ENCODE results near the gene C22orf31.
"Not testable (repeated sequence)": the region's sequence is repeated elsewhere in the genome, so short reads cannot be mapped to it uniquely, and the experiment has no call there.

Gene C22orf31

DNA sequence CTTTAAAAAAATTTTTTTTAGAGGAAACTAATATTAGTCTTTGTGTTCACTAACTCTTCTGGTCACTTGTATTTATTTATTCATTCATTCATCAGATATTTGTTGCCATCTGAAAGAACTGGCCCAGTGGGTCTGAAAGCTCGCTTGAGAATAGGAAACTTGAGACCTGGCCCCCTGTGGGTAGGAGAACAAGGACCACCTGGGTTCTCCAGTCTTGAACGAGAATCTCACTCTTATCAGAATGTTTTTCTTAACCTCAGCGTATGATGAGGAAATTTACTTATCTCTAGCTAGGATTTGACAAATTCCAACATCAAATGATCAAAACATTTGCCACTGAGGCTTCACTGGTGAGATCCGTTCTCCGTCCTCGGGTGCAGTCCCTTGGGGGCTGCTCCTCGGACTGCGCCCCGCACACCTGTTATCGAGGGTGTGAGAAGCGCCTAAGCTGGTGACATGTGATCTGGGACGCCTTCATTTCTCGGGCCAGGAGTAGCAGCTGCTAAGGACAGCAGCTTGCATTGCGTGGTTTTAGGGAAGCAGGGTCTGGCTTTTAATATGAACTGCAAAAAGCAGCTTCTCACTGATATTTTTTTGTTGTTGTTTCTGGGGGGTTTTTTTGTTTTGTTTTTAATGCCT is 6.3 kb downstream of the C22orf31 start:
- DNase-seq (ENCODE audit: low spot score) = peak; percentile 58

DNA sequence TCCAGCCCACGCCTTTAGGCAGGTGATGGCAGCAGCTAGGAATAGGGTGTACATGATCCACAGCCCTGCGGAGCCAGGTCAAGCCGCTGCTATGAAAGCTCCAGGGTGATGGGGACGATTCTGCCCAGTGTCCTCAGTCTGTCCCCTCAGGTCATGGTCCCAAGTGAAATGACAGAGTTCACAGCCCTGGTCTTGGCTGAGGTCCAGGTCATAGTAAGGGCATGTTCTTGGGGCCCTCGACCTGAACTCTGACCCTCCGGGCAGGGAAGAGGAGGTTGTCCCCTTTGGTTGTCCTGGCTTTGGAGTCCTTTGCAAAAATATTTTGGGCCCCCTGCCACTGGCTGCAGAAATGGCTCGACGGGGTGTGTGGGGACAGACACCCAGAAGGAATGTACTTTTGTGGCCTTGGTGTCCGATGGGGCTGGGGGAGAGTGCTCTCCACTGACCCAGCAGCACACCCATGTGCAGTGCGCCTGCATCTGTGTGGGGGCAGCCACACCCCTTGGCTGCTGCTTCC is 7.3 kb downstream of the C22orf31 start:
- no peak for DNase-seq (ENCODE audit: low spot score)

DNA sequence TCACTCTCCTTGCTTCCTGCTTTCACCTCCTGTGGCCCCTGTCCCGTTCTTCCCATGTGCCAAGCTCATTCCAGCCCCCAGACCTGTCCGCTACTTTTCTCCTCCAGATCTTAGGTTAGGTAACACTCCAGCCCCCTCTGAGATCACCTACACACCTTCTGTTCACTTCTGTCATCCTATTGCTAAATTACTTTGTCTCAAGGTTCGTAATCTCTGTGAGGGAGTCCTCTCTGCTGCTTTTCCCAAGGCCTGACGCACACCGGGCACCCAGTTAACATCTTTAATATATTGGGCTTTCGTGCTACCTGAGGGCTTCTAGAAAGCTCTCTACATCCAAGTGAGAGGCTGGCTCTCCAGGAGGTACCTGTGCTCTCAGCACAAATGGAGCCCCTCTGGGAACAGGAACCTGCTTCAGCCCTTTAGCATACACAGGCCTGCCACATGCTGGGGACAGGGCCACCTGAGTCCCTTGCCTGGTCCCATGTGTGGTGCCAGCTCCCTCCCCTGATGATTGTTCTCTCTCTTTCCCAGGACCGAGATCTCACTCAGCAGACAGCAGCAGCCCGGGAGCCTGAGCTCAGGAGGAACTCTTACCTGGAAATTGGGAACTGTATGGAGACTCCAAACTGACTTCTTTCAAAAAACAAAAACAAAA is 8.5 kb downstream of the C22orf31 start:
- DNase-seq (ENCODE audit: low spot score) = no peak

DNA sequence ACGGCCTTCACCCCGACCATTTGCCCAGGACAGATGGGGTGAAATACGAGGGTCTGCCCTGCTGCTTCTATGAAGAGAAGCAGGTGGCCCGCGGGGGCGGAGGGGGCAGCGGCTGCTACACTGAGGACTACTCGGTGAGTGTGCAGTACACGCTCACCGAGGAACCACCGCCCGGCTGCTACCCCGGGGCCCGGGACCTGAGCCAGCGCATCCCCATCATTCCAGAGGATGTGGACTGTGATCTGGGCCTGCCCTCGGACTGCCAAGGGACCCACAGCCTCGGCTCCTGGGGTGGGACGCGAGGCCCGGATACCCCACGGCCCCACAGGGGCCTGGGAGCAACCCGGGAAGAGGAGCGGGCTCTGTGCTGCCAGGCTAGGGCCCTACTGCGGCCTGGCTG is 11.2 kb downstream of the C22orf31 start:
- DNase-seq (ENCODE audit: low spot score) = no peak

DNA sequence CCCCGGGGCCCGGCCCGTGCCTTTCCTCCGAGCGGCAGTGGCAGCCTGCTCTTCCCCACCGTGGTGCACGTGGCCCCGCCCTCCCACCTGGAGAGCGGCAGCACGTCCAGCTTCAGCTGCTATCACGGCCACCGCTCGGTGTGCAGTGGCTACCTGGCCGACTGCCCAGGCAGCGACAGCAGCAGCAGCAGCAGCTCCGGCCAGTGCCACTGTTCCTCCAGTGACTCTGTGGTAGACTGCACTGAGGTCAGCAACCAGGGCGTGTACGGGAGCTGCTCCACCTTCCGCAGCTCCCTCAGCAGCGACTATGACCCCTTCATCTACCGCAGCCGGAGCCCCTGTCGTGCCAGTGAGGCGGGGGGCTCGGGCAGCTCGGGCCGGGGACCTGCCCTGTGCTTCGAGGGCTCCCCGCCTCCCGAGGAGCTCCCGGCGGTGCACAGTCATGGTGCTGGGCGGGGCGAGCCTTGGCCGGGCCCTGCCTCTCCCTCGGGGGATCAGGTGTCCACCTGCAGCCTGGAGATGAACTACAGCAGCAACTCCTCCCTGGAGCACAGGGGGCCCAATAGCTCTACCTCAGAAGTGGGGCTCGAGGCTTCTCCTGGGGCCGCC is 11.9 kb downstream of the C22orf31 start:
- DNase-seq (ENCODE audit: low spot score) = no peak

DNA sequence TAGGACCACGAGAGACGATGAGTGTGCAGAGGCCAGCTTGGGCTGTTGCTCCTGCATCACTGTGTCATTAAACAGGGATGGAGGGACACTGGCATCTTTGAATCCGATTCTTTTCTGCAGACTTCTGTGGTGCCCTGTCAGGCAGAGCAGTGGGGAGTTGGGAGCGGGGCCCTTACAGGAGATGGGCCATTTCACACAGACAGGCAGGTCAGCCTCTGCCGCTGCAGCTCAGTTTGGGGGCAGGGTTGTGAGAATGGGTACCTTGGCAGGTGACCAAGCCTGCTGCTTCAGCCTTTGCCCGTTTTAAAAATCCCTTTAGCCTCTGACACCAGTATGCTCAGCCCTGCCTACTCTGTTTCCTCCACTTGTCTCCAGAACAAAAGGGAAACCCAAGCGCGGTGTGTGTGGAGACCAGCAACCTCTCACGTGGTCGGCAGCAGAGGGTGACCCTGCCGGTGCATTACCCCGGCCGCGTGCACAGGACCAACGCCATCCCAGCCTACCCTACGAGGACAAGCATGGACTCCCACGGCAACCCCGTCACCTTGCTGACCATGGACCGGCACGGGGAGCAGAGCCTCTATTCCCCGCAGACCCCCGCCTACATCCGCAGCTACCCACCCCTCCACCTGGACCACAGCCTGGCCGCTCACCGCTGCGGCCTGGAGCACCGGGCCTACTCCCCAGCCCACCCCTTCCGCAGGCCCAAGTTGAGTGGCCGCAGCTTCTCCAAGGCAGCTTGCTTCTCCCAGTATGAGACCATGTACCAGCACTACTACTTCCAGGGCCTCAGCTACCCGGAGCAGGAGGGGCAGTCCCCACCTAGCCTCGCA is 12.6 kb downstream of the C22orf31 start:
- DNase-seq (ENCODE audit: low spot score) = no peak

DNA sequence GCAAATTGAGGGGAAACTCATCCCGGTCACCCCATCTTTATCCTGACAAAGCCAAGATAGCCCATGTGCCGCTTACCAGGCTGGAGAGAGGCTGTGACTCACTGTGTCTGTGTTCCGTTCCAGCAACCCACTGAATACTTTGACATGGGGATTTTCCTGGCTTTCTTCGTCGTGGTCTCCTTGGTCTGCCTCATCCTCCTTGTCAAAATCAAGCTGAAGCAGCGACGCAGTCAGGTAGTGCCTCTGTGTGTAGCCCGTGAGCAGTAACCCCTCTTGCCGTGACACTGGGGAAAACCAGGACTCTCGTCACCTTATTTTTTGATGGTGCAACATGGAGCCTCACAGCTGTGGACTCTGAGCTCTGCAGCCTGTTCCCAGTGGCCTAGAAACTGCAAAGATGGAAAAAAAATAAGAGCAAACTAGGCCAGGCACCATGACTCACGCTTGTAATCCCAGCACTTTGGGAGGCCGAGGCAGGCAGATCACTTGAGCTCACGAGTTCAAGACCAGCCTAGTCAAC is 16.9 kb downstream of the C22orf31 start:
- no peak for DNase-seq (ENCODE audit: low spot score)

DNA sequence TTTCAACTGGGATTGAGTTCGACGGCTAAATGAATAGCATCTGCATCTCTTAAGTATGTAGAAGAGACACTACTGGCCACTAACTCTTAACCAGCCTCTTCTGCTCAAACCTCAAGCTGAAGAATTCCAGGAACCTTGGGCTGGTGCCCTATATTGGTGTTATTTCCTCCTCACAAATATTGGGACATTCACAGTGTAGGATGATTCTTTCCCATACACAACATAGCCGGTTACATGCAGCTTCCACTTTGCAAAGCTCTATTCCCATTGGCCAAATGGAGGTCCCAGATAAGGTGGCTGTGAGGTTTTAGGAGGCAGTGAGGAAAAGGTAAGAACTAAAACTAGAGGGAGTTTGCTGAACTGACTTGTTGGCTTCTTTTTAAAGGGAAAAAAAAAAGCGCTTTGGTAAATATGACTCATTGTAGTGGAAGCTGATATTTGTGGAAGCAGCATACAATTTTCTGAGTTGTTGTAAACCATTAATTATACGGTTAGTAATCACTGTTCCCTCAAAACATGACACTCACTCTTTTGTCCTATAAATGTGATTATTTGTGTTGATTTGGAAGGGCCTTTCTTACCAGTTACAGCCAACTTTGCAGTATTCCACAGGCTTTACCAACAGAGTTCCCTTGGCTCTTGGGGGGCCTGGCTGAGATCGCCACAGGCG is 17.6 kb downstream of the C22orf31 start:
- no peak for DNase-seq (ENCODE audit: low spot score)

DNA sequence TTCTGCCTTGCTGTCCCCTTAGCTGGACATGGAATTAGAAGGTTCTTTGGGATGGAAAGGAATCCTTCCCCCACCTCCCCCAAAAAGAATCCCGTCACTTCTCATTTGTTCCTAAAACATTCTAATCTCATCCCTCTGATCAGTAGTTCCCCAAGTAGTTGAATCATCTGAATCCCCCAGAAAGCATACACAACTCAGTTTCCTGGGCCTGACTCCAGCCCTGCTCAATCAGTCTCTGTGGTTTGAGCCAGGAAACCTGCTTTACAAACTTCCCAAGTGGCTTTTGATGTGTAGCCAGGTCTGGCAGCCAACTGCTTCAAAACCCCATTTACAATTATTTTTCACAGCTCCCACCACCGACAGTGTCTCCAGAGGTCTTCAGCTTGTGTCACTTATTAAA is 20.2 kb downstream of the C22orf31 start:
- no peak for DNase-seq (ENCODE audit: low spot score)

DNA sequence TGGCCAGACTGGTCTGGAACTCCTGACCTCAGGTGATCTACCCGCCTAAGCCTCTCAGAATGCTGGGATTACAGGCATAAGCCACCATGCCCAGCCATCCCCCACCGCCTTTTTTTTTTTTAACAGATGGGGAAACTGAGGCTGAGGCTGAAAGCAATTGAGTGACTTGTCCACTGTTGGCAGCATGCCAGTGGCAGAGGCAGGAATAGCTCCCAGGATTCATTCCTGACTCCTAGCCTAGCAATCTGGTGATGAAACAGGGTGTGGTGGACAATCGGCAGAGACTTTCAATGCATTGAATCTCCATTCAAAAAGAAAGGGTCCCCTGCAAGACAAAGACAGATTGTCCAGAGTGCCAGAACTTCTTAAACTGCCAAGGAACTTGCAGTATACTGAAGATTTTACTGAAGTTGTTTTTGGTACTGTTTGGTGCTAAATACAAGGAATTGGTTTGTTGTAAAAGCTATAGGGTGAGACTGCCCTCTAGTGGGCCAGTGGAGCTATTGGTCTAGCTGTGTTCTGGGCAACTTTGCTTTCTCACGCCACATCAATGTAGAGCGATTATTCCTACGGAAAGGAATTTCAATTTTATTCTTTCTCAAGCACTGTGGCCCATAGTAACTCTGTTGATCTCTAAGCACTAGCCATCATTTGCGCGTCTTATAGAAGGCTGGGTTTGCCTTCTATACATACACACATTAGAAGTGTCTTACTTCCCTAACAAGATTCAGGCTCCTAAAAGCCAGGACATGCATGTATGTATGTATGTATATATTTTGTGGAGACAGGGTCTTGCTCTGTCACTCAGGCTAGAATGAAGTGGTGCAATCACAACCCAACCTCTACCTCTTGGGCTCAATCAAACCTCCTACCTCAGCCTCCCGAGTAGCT is 21.0 kb downstream of the C22orf31 start:
- peak; percentile 84 for DNase-seq (ENCODE audit: low spot score)

DNA sequence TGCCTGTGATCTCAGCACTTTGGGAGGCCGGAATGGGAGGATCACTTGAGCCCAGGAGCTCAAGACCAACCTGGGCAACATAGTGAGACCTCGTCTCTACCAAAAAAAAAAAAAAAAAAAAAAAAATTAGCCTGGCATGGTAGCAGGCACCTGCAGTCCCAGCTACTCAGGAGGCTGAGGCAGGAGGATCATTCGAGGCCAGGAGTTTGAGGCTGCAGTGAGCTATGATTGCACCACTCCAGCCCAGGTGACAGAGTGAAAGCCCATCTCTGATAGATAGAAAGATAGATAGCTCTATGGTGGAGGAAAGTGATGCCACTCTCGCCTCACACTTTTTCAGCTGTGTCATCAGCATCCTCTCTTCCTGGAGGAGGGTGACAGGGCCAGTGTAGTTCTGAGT is 21.9 kb downstream of the C22orf31 start:
- not testable (repeated sequence) for DNase-seq (ENCODE audit: low spot score)

DNA sequence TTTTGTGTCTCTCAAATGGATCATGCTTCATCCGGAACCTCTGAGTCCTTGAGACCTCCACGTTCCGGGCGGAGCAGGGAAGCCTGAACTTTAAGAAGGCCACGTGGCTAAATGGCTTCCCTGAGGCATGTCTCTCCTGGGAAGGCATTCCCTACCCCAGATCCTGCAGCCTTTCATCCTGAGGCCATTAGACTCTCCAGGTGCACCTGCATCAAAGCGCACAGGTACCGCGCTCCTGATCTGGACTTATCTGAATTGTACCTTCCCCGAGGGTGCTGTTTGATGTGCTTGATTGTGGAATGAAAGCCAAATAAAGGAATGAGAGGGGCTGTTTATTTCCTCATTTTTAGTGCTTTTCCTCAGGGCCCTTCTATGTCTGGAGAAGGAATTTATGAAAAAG is 22.5 kb downstream of the C22orf31 start:
- DNase-seq (ENCODE audit: low spot score) = no peak

DNA sequence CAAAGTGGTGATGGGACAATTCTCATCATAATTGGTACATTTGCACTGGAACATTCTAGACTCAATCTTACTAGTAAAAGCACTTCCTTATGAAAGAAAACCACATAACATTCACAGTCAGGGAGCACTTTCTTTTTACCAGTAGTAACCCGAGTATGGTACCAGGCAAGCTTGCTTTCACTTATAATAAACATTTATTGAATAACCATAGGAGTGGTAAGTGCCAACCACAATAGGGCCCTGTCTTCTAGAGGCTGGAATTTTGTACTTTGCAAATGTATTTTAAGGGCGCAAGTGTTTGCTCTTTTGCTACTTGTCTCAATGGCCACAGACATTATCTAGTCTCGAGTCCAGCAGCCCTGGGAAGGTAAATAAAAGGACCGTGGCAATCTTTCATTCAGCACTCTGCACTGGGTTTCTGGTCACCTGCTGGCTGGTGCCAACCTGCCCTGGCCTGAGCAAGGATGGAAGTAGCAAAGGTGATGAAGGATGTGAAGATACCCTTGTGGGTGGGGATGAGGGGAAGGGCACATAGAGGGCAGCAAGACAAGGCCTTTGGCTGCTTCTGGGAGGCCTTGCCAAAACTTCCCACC is 24.2 kb downstream of the C22orf31 start:
- DNase-seq (ENCODE audit: low spot score) = no peak

DNA sequence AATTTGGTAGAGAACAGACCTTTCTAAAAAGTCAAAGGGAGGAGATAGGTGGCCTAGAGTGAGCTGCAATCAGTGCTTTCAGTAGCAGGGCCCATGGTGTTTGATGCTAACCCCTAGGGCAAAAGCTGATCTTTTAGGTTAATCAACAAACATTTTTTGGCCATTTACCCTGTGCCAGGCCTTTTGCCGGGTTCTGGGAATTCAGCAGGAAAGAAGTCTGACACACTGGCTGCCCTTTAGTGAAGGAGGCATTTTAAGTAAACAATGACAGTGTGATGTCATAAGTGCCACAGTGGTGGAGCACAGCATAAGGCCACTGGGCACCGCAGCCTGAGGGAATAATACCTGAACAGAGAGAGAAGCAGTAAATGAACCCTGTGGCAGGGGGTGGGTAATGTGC is 29.0 kb downstream of the C22orf31 start:
- no peak for DNase-seq (ENCODE audit: low spot score)

DNA sequence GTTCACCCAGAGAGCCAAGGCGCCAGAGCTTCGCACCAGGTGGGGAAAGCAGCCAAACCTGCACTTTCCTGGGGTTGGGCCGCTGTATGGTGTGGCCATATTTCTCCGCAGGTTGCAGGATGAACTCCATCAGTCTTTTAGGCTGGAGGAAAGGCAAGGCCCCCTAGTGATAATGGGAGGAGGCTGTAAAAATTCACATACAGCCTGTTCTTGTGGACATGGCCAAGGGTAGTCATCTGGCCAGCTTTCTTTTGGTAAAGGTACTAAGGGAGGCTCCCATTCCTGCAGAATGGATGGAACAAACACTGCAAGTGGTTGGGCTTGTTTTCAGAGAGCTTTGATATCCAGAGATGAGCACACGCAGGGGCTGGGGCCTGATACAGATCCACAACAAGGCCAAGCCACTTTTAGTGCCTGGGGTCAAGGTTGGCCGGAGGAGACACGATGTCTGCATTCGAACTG is 29.6 kb downstream of the C22orf31 start:
- no peak for DNase-seq (ENCODE audit: low spot score)

DNA sequence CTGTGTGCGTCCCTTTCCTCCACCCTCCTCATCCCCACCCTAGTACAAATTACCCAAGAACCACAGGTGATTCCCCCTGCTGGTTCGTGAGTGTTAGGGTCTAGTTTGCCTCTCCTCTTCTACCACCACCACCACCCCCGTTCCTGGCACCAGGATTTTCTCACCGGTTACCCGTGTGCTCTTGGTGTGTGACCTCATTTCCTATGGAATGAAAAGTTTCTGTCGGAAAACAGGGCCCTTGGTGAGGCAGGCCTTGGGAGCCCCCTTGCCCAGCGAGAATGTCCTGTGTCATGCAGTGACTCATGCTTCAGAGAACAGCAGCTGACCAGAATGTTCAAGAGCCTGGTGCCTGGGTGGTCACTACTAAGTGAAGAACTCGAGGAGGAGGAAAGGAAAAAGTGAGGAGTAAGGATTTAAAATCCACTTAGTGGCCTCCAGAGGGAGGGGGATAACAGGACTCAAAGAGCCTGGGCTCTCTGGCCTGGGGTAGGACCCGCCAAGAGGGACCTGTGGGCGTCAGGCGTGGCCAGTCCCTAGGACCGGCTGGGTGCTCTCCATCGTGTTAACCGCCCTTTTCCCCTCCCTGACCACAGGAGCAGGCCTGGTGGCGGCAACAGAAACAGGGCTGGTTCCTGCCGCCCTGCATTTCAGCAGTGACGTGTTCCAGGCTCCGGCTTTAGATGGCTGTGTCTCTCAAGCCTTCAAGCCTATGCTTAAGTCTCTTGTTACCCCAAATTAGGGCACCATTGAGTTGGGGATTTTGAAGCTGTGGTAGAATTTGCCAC is 30.2 kb downstream of the C22orf31 start:
- no peak for DNase-seq (ENCODE audit: low spot score)

DNA sequence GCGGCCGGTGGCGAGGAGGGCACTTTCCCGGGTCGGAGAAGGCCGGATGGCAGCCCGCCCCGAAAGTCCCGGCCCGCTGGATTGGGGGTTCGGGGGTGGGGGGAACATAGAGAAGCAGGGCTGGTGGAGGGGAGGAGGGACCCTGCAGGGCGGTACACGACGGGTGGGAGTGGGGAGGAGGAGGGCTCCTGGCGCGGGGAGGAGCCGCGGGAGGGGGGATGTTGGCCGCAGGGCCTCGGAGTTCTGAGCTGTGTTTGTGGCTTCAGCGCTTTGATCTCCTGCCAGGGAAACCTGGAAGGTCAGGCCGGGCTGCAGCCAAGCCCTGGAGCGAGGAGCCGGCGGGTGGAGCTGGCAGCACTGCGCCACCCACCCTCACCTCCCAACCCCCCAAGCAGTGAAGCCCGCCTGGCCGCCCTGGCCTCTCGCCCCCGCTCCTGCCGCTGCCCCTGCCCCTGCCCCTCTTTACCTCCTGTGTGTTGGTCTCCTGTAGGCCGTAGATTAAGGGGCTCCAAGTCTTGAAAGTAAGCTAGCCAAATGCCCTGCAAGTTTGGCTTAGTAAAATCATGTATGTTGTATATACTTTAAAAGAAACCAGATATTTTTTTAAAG is 30.9 kb downstream of the C22orf31 start:
- DNase-seq (ENCODE audit: low spot score) = no peak

DNA sequence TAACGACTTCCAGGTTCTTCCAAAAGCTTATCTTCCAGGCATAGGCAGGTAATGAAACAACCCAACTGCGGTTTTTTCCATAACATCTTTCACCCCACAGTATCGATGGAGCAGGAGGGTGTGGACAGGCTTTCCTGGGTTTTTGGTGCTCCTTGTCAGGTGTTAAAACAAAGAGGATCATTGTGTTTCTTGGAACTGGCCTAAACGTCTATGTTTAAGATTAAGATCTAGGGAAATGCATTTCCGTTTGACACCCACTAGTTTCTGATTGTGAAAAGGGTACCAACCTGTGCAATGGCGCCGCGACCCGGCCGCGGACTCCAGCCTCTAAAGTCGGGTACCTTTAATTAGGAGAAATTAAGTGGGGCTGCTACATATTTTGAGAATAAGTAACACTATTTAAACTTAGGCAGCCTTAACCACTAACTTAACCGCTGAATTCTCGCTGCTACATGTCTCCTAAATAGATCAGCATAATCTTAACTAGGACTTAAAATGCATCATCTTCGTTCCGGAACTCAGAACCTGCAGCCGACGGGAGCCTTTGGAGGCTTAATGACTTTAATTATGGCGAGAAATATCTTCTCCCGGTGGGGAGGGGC is 31.5 kb downstream of the C22orf31 start:
- DNase-seq (ENCODE audit: low spot score) = no peak
